Type B pancreatic cell (in vitro differentiated cells): ENCODE results near the gene NEDD4L. TPM values are rescaled to one million over a fixed set of nuclear protein-coding genes. Genes with fewer than 3 reads are reported as not detected.
A peak's percentile ranks its signal among the peaks of the same experiment; 100 is the strongest.

Source experiments
- DNase-seq: peaks from one replicate; pipeline ENCODE4 v3.0.0; 2021; ENCODE audit warnings: mixed read lengths; ENCODE audit not compliant: unreplicated experiment; ENCODE audit errors: extremely low spot score
- H3K27ac Mint-ChIP-seq: 2 replicates; pipeline ENCODE4 v1.8.0; 2021; ENCODE audit warnings: mild to moderate bottlenecking, mixed read lengths
- H3K27me3 Mint-ChIP-seq: 2 replicates; pipeline ENCODE4 v1.8.0; 2021; ENCODE audit warnings: mixed read lengths
- H3K36me3 Mint-ChIP-seq: 2 replicates; pipeline ENCODE4 v1.8.0; 2021; ENCODE audit warnings: mixed read lengths
- H3K4me1 Mint-ChIP-seq: one replicate; pipeline ENCODE4 v1.8.0; 2021; ENCODE audit warnings: mixed read lengths; ENCODE audit not compliant: unreplicated experiment
- H3K4me3 Mint-ChIP-seq: 2 replicates; pipeline ENCODE4 v1.8.0; 2021; ENCODE audit warnings: mild to moderate bottlenecking, mixed read lengths
- H3K9me3 Mint-ChIP-seq: 2 replicates; pipeline ENCODE4 v1.8.0; 2021; ENCODE audit warnings: mixed read lengths
- CTCF ChIP-seq: fragments of 200-600 bp; sonication (generic); conservative IDR thresholded peaks from 2 replicates; pipeline ENCODE4 v1.5.0; 2021; ENCODE audit warnings: antibody characterized with exemption, mild to moderate bottlenecking
- total RNA-seq: library from RNA; stranded (reverse); gene quantifications from 2 replicates; pipeline ENCODE4 v1.2.1, GENCODE V29; 2021; ENCODE audit warnings: low replicate concordance

The NEDD4L gene
- total RNA-seq, 1 donor from 2014 or later: 84.7 TPM

GRCh38 chr18:58172031-58172430, 128.0 kb downstream of the NEDD4L start:
- H3K4me3 Mint-ChIP-seq: no peak overlapping the region
- no peaks in the 10 kb centered on the region for H3K9me3 Mint-ChIP-seq
- TF ChIP-seq CTCF: no peak
- no peak for DNase-seq
- H3K27me3 Mint-ChIP-seq: no peaks in the 10 kb centered on the region
- no peak overlapping the region for H3K27ac Mint-ChIP-seq
- H3K4me1 Mint-ChIP-seq: peaks cover 16% of the 10 kb centered on the region
- H3K36me3 Mint-ChIP-seq: peaks cover 10% of the 10 kb centered on the region

- DNase-seq: no peak
- H3K4me3 Mint-ChIP-seq: no peak overlapping the region
- peak overlapping the region; percentile 37 for H3K27ac Mint-ChIP-seq
- TF ChIP-seq CTCF: no peak
- no peaks in the 10 kb centered on the region for H3K9me3 Mint-ChIP-seq
- peaks cover 36% of the 10 kb centered on the region for H3K4me1 Mint-ChIP-seq
- peaks cover 10% of the 10 kb centered on the region for H3K36me3 Mint-ChIP-seq
- no peaks in the 10 kb centered on the region for H3K27me3 Mint-ChIP-seq
These were observed 130.3 kb downstream of the NEDD4L start for GRCh38 chr18:58174285-58174684.

- peak; percentile 16 for TF ChIP-seq CTCF
- Mint-ChIP-seq H3K4me1 (peaks cover 41% of the 10 kb centered on the region), H3K36me3 (peaks cover 10% of the 10 kb centered on the region), H3K4me3 (peak overlapping the region; percentile 9), H3K9me3 (no peaks in the 10 kb centered on the region), H3K27ac (peak overlapping the region; percentile 38), H3K27me3 (no peaks in the 10 kb centered on the region)
- DNase-seq: no peak
These were observed 131.2 kb downstream of the NEDD4L start for GRCh38 chr18:58175122-58175785.

GRCh38 chr18:58175786-58176176, 131.8 kb downstream of the NEDD4L start:
- H3K4me1 Mint-ChIP-seq: peaks cover 47% of the 10 kb centered on the region
- DNase-seq: no peak
- H3K9me3 Mint-ChIP-seq: no peaks in the 10 kb centered on the region
- peak overlapping the region; percentile 8 for H3K27ac Mint-ChIP-seq
- H3K36me3 Mint-ChIP-seq: peaks cover 13% of the 10 kb centered on the region
- H3K4me3 Mint-ChIP-seq: peak overlapping the region; percentile 29
- no peak for TF ChIP-seq CTCF
- no peaks in the 10 kb centered on the region for H3K27me3 Mint-ChIP-seq

GRCh38 chr18:58177004-58177717, 133.1 kb downstream of the NEDD4L start:
- H3K4me1 Mint-ChIP-seq: peaks cover 53% of the 10 kb centered on the region

More at GRCh38 chr18:58177004-58177717, 133.1 kb downstream of the NEDD4L start:
- no peaks in the 10 kb centered on the region for H3K27me3 Mint-ChIP-seq
- H3K4me3 Mint-ChIP-seq: peak overlapping the region; percentile 60
- peak overlapping the region; percentile 94 for H3K27ac Mint-ChIP-seq
- no peak for DNase-seq
- H3K36me3 Mint-ChIP-seq: peaks cover 6% of the 10 kb centered on the region
- H3K9me3 Mint-ChIP-seq: no peaks in the 10 kb centered on the region
- TF ChIP-seq CTCF: no peak
